ENCODE measurements around the gene TEAD1. TPM values are rescaled to one million over a fixed set of nuclear protein-coding genes. Genes with fewer than 3 reads are reported as not detected.

The TEAD1 gene
- polyA plus RNA-seq, 2 of the 4 experiments (the other 2 are of a cell fraction): 111 to 112 TPM

GRCh38 chr11:12893787-12894672 lies 219.8 kb downstream of the TEAD1 start:
- FAIRE-seq: no peak
- 38% methylated on average over 12 of the region's 12 CpGs for WGBS (ENCODE audit: missing lambda C conversion rate)
- no peak for TF ChIP-seq JUN (IDR thresholded peaks at IDR 0.05)
- peak; percentile 91 for TF ChIP-seq CTCF (IDR thresholded peaks at IDR 0.05)
- peak; percentile 90 for TF ChIP-seq RAD21 (conservative IDR thresholded peaks at IDR 0.05 in 1 of 2, IDR thresholded peaks at IDR 0.05 in 1 of 2)
- TF ChIP-seq KDM5A (IDR thresholded peaks at IDR 0.05): no peak
- no peak for TF ChIP-seq RCOR1 (IDR thresholded peaks at IDR 0.05; ENCODE audit: low read depth, low read length)
- no peak for TF ChIP-seq MAZ (IDR thresholded peaks at IDR 0.05; ENCODE audit: borderline replicate concordance, low read depth, low read length)
- no peak for TF ChIP-seq TP53 (CRISPR knock-in tag; IDR thresholded peaks at IDR 0.05)
- no peak for TF ChIP-seq EHMT2 (IDR thresholded peaks at IDR 0.05; ENCODE audit: low read depth)
- peak; percentile 61; the same call in 1 of the 2 replicates for TF ChIP-seq HOXB5 (CRISPR knock-in tag; IDR thresholded peaks at IDR 0.05)
- no peak for TF ChIP-seq NFE2L2 (conservative IDR thresholded peaks at IDR 0.05; ENCODE audit: low read length)
- peak; percentile 77 for TF ChIP-seq SMC3 (IDR thresholded peaks at IDR 0.05)
- TF ChIP-seq HOXB13 (CRISPR knock-in tag; IDR thresholded peaks at IDR 0.05; ENCODE audit: low read depth): no peak
- no peak for TF ChIP-seq FOSL2 (IDR thresholded peaks at IDR 0.05)
- TF ChIP-seq FOSL2 (CRISPR knock-in tag; IDR thresholded peaks at IDR 0.05): no peak
- no peak for TF ChIP-seq BHLHE40 (IDR thresholded peaks at IDR 0.05; ENCODE audit: low read depth, low read length)
- H3K4me3 ChIP-seq: no peak overlapping the region
- H3K4me1 ChIP-seq: peaks cover 17% of the 10 kb centered on the region
- peak overlapping the region; percentile 29 for H3K4me2 ChIP-seq
- POLR2A ChIA-PET: interaction anchor here (0.8 kb wide), 1 partner anchor 517 kb away, joined by 4 read pairs; the partner anchor contains the start of gene PARVA
- H3K9me3 ChIP-seq: no peaks in the 10 kb centered on the region
- H3K27ac ChIP-seq: peak overlapping the region; percentile 1 to 78; a peak in 4 of 6 replicates
- CTCF ChIA-PET: interaction anchor here (0.7 to 6.7 kb wide), 30 partner anchors 9 to 606 kb away, joined by 3 to 65 read pairs (median 4); no protein-coding TSS in a partner anchor
- peak; percentile 53 to 76 for ATAC-seq
- peak; percentile 48 to 51 for DNase-seq (ENCODE audit: low read depth in 1 of 2, low spot score in 1 of 2)

GRCh38 chr11:12897390-12897789 lies 223.2 kb downstream of the TEAD1 start:
- Histone ChIP-seq H3K27ac (no peak overlapping the region), H3K4me2 (no peak overlapping the region), H3K4me3 (no peak overlapping the region), H3K9me3 (no peaks in the 10 kb centered on the region), H3K4me1 (peaks cover 34% of the 10 kb centered on the region)
- no peak for ATAC-seq
- ChIA-PET POLR2A (no interaction called here), CTCF (interaction anchor here (1.0 to 4.5 kb wide), 4 partner anchors 9 to 609 kb away, joined by 3 to 26 read pairs (median 12); no protein-coding TSS in a partner anchor)
- no peak for DNase-seq (ENCODE audit: low read depth in 1 of 2, low spot score in 1 of 2)
- TF ChIP-seq TFCP2L1 (CRISPR knock-in tag; IDR thresholded peaks at IDR 0.05): no peak
- TF ChIP-seq KDM1A (IDR thresholded peaks at IDR 0.05; ENCODE audit: low read depth): no peak
- no peak for TF ChIP-seq MAZ (IDR thresholded peaks at IDR 0.05; ENCODE audit: borderline replicate concordance, low read depth, low read length)
- no peak for FAIRE-seq

GRCh38 chr11:12897867-12898266 lies 223.6 kb downstream of the TEAD1 start:
- no peaks in the 10 kb centered on the region for H3K9me3 ChIP-seq
- H3K4me2 ChIP-seq: no peak overlapping the region
- WGBS (ENCODE audit: missing lambda C conversion rate): 86% methylated on average over 3 of the region's 3 CpGs
- FAIRE-seq (no peak), ATAC-seq (no peak), DNase-seq (ENCODE audit: low read depth in 1 of 2, low spot score in 1 of 2) (no peak)
- CTCF ChIA-PET: interaction anchor here (0.6 to 4.5 kb wide), 7 partner anchors 9 to 609 kb away, joined by 3 to 26 read pairs (median 3); no protein-coding TSS in a partner anchor
- POLR2A ChIA-PET: interaction anchor here (0.6 kb wide), 1 partner anchor 36 kb away, joined by 4 read pairs; no protein-coding TSS in a partner anchor
- H3K27ac ChIP-seq: no peak overlapping the region
- peaks cover 32% of the 10 kb centered on the region for H3K4me1 ChIP-seq
- no peak overlapping the region for H3K4me3 ChIP-seq
- no peak for TF ChIP-seq TP53 (CRISPR knock-in tag; IDR thresholded peaks at IDR 0.05)
- TF ChIP-seq ATOH8 (CRISPR knock-in tag; IDR thresholded peaks at IDR 0.05; ENCODE audit: low read depth): no peak
- no peak for TF ChIP-seq HMGXB4 (CRISPR knock-in tag; IDR thresholded peaks at IDR 0.05; ENCODE audit: borderline replicate concordance)
- no peak for TF ChIP-seq PBX3 (IDR thresholded peaks at IDR 0.05)
- no peak for TF ChIP-seq CHD4 (IDR thresholded peaks at IDR 0.05; ENCODE audit: borderline replicate concordance)
- TF ChIP-seq HES2 (IDR thresholded peaks at IDR 0.05): no peak
- TF ChIP-seq POLR2AphosphoS2 (conservative IDR thresholded peaks at IDR 0.05; ENCODE audit: low read length): no peak
- no peak for TF ChIP-seq NPAS2 (CRISPR knock-in tag; IDR thresholded peaks at IDR 0.05; ENCODE audit: borderline replicate concordance)
- TF ChIP-seq TFCP2L1 (CRISPR knock-in tag; IDR thresholded peaks at IDR 0.05): no peak

Measured in A549 (cell line).